GM12878 (cell line): ENCODE measurements around the gene TBCD. TPM values are rescaled to one million over a fixed set of nuclear protein-coding genes. Genes with fewer than 3 reads are reported as not detected.

Experiments used
- ATAC-seq: fragments of 200-7000 bp; cut with Tn5 transposase; 3 replicates; pipeline ENCODE4 v1.9.1; 2020; ENCODE audit warnings: mild to moderate bottlenecking, moderate library complexity
- BruUV-seq: library from RNA; stranded (reverse); fragments of 400-500 nt; replicated peaks from 2 replicates; lab custom pipeline; 2021; lab: Mats Ljungman, UMichigan
- CTCF ChIA-PET: fragments of 300-600 bp; sonication (Branson Sonifier 250); formaldehyde crosslinking; extraction: SDS; loops from one replicate; lab custom pipeline; 2021; ENCODE audit warnings: inconsistent platforms; lab: Yijun Ruan, JAX
- POLR2A ChIA-PET: fragments of 350-600 bp; formaldehyde crosslinking; extraction: SDS; loops from one replicate; lab custom pipeline; 2021; ENCODE audit warnings: inconsistent platforms; lab: Charles Lee
- RAD21 ChIA-PET: fragments of 300-600 bp; sonication (Branson Sonifier 250); formaldehyde crosslinking; loops from one replicate; lab custom pipeline; 2023; ENCODE audit warnings: antibody characterized with exemption; ENCODE audit not compliant: unreplicated experiment; lab: Charles Lee
- SMC1A ChIA-PET: fragments of 300-600 bp; sonication (Branson Sonifier 250); formaldehyde crosslinking; loops from one replicate; lab custom pipeline; 2023; ENCODE audit not compliant: unreplicated experiment, uncharacterized antibody; lab: Charles Lee
- DNase-seq: peaks from one replicate; pipeline ENCODE4 v3.0.0-alpha.2; 2011; ENCODE audit warnings: low read depth, low spot score
- FAIRE-seq: peaks from 3 replicates; lab custom pipeline; 2011; peaks lifted over from hg19 to GRCh38; lab: Jason Lieb, UNC
- H2AFZ ChIP-seq: 2 replicates; pipeline ENCODE4 v1.6.0; 2011; ENCODE audit warnings: low read depth, low read length, control low read depth; ENCODE audit not compliant: control insufficient read depth
- H3K27ac ChIP-seq: 2 replicates; pipeline ENCODE4 v1.5.1; 2011; ENCODE audit warnings: control low read depth; ENCODE audit not compliant: control insufficient read depth, insufficient read depth
- H3K27me3 ChIP-seq, 2 experiments: replicated peaks in 1 of 2; 2 replicates each; pipeline versions ENCODE4 v1.6.0 to v1.6.1; 2011; ENCODE audit warnings: low read length in 1 of 2; ENCODE audit not compliant: control insufficient read depth in 2 of 2, insufficient read depth in 2 of 2
- H3K36me3 ChIP-seq, 2 experiments: 2 replicates each; pipeline ENCODE4 v1.5.1; 2011; ENCODE audit warnings: low read length in 1 of 2; ENCODE audit not compliant: control insufficient read depth in 2 of 2, insufficient read depth in 2 of 2
- H3K4me1 ChIP-seq: 2 replicates; pipeline ENCODE4 v1.6.1; 2011; ENCODE audit warnings: mild to moderate bottlenecking, low read length, moderate library complexity, mixed read lengths; ENCODE audit not compliant: control insufficient read depth, insufficient read depth
- H3K4me2 ChIP-seq: 2 replicates; pipeline ENCODE4 v1.6.0; 2011; ENCODE audit warnings: control low read depth; ENCODE audit not compliant: control insufficient read depth, insufficient read depth
- H3K4me3 ChIP-seq: fragments of 200-600 bp; sonication (generic); 2 replicates; pipeline ENCODE4 v1.5.1; 2016
- H3K79me2 ChIP-seq: 2 replicates; pipeline ENCODE4 v1.6.0; 2011; ENCODE audit warnings: low read length; ENCODE audit not compliant: control insufficient read depth, insufficient read depth
- H3K9ac ChIP-seq: 2 replicates; pipeline ENCODE4 v1.8.0; 2011; ENCODE audit warnings: low read length, control low read depth, mixed read lengths; ENCODE audit not compliant: control insufficient read depth, insufficient read depth
- H3K9me3 ChIP-seq: replicated peaks from 3 replicates; pipeline ENCODE4 v1.5.1; 2011; ENCODE audit warnings: mild to moderate bottlenecking, low read length; ENCODE audit not compliant: control insufficient read depth, insufficient read depth
- H4K20me1 ChIP-seq: 2 replicates; pipeline ENCODE4 v1.6.0; 2011; ENCODE audit not compliant: control insufficient read depth, insufficient read depth
- ASH2L ChIP-seq: fragments of 300-600, 200-600 bp; sonication (generic); IDR thresholded peaks from 2 replicates; pipeline ENCODE4 v1.6.1; 2017; ENCODE audit warnings: low read depth, mild to moderate bottlenecking, borderline replicate concordance
- CEBPZ ChIP-seq: fragments of 150-350 bp; IDR thresholded peaks from 2 replicates; pipeline ENCODE4 v1.6.1; 2016; ENCODE audit warnings: low read depth, low read length
- DPF2 ChIP-seq: fragments of 450-650 bp; IDR thresholded peaks from 2 replicates; pipeline ENCODE4 v1.6.1; 2017; ENCODE audit warnings: mild to moderate bottlenecking
- JUND ChIP-seq: IDR thresholded peaks from 2 replicates; pipeline ENCODE4 v1.6.1; 2012; ENCODE audit warnings: low read depth, mild to moderate bottlenecking, low read length, improper control_type of control experiment, moderate library complexity
- PKNOX1 ChIP-seq: fragments of 450-650 bp; IDR thresholded peaks from 2 replicates; pipeline ENCODE4 v1.6.1; 2016; ENCODE audit warnings: mild to moderate bottlenecking
- SRF ChIP-seq, 2 experiments: IDR thresholded peaks; 2 replicates each; pipeline ENCODE4 v1.6.1; 2011; ENCODE audit warnings: low read depth in 2 of 2, low read length in 2 of 2, mild to moderate bottlenecking in 1 of 2, moderate library complexity in 1 of 2
- WGBS: methylation state at CpG from one replicate; pipeline ENCODE4 v1.1.6; 2016; ENCODE audit warnings: low lambda C conversion rate; ENCODE audit not compliant: insufficient replicate concordance, insufficient coverage; ENCODE audit errors: missing lambda C conversion rate; 5-methylcytosine and 5-hydroxymethylcytosine counted together
- in situ Hi-C: fragments of 300-500 bp; cut with MboI; formaldehyde crosslinking; loops from 9 replicates; pipeline ENCODE4 v1.14.3; 2018; ENCODE audit warnings: mixed read lengths
- intact Hi-C: fragments of 100-400 bp; cut with micrococcal nuclease; formaldehyde crosslinking; loops from one replicate; pipeline ENCODE4 v1.14.2; 2022; ENCODE audit not compliant: unreplicated experiment
- polyA plus RNA-seq, 11 experiments: library from polyadenylated mRNA; depleted of rRNA in 4 of 11; unstranded in 6 of 11; stranded (reverse) in 5 of 11; fragments of >200 nt; fragmentation: Nextera tagmentation in 4 of 11; fragmentation: Illumina TruSeq in 1 of 11; extraction: Ambion mirVana in 4 of 11; extraction: Trizol in 1 of 11; gene quantifications; 1 replicate in 1 of 11; 2 replicates in 10 of 11; pipeline versions ENCODE4 v1.2.1 to v1.2.3, GENCODE V29; 2011 to 2016; ENCODE audit warnings: inconsistent platforms in 2 of 11, missing spikeins in 2 of 11, low read depth in 1 of 11
- total RNA-seq, 4 experiments: library from RNA; depleted of rRNA in 3 of 4; stranded (reverse); fragments of >200 nt in 3 of 4; fragmentation: Illumina TruSeq in 1 of 4; extraction: Trizol in 1 of 4; gene quantifications; 2 replicates each; pipeline versions ENCODE4 v1.2.1 to v1.2.3, GENCODE V29; 2013 to 2021

The TBCD gene
- total and polyA plus RNA-seq, 10 of the 15 experiments (the other 5 are each of a cell fraction or from before 2014, with no cell fraction given), result 10.3 to 114 (median 52.4) TPM

GRCh38 chr17:82931699-82932517 lies 180.0 kb downstream of the TBCD start:
- Histone ChIP-seq H3K9me3 (no peaks in the 10 kb centered on the region), H3K4me2 (no peak overlapping the region), H3K79me2 (no peaks in the 10 kb centered on the region), H3K4me3 (no peak overlapping the region), H3K36me3 (peaks cover 4 to 42% of the 10 kb centered on the region in 2 experiments; a peak in 3 of 4 replicates), H3K27ac (no peak overlapping the region)
- ATAC-seq, result no peak
- ChIA-PET POLR2A (no interaction called here), SMC1A (no interaction called here), RAD21 (no interaction called here)
- no peak for DNase-seq
- in situ Hi-C loops, result no loop called here
- no peak for FAIRE-seq
- BruUV-seq, result no TSS peak
- TF ChIP-seq CEBPZ (no peak), ASH2L (no peak), DPF2 (no peak), SRF (IDR thresholded peaks at IDR 0.05; ENCODE audit: low read depth in 2 of 2, low read length in 2 of 2) (no peak), PKNOX1 (no peak), JUND (no peak)
- TF ChIP-seq, all 136 proteins: peak for 0
- no peak overlapping the region for H3K9ac ChIP-seq
- CTCF ChIA-PET, result no interaction called here
- no peaks in the 10 kb centered on the region for H3K4me1 ChIP-seq
- H3K27me3 ChIP-seq, result no peaks in the 10 kb centered on the region
- H4K20me1 ChIP-seq, result no peaks in the 10 kb centered on the region
- WGBS, result 93% methylated on average over 29 of the region's 29 CpGs
- H2AFZ ChIP-seq, result no peak overlapping the region
- intact Hi-C loops, result no loop called here
